Suprapubic skin (tissue), 4 donors: Measurements from ENCODE around the gene FARS2. TPM values are rescaled to one million over a fixed set of nuclear protein-coding genes. Genes with fewer than 3 reads are reported as not detected.

Source experiments
- DNase-seq, 2 donors: peaks; one replicate each; pipeline ENCODE4 v3.0.0-alpha.2; 2019; ENCODE audit warnings: low spot score in 2 of 2
- H3K27ac ChIP-seq: fragments of 200-600 bp; sonication (generic); one replicate; pipeline ENCODE4 v1.5.1; 2019
- H3K27me3 ChIP-seq: fragments of 200-600 bp; sonication (generic); one replicate; pipeline ENCODE4 v1.5.1; 2019
- H3K36me3 ChIP-seq: fragments of 200-600 bp; sonication (generic); one replicate; pipeline ENCODE4 v1.5.1; 2019
- H3K4me1 ChIP-seq: fragments of 200-600 bp; sonication (generic); one replicate; pipeline ENCODE4 v1.5.1; 2019
- H3K4me3 ChIP-seq: fragments of 200-600 bp; sonication (generic); one replicate; pipeline ENCODE4 v1.5.1; 2019; ENCODE audit warnings: mild to moderate bottlenecking
- H3K9me3 ChIP-seq: fragments of 200-600 bp; sonication (generic); one replicate; pipeline ENCODE4 v1.5.1; 2019
- CTCF ChIP-seq, 2 donors: fragments of 200-600 bp in 1 of 2; fragments of 450-650 bp in 1 of 2; sonication (generic) in 1 of 2; IDR thresholded peaks; one replicate each; pipeline ENCODE4 v1.5.1; 2016 to 2019; ENCODE audit warnings: antibody characterized with exemption in 2 of 2, mild to moderate bottlenecking in 1 of 2, moderate library complexity in 1 of 2
- EP300 ChIP-seq: sonication (generic); formaldehyde crosslinking; IDR thresholded peaks from one replicate; pipeline ENCODE4 v1.6.1; 2017; ENCODE audit warnings: antibody characterized with exemption
- POLR2A ChIP-seq, 2 donors: fragments of 450-650 bp; IDR thresholded peaks; one replicate each; pipeline ENCODE4 v1.6.1; 2017; ENCODE audit warnings: antibody characterized with exemption in 2 of 2, mild to moderate bottlenecking in 2 of 2, moderate library complexity in 2 of 2
- POLR2AphosphoS5 ChIP-seq, 3 donors: sonication (generic); formaldehyde crosslinking; IDR thresholded peaks; one replicate each; pipeline ENCODE4 v1.6.1; 2017; ENCODE audit warnings: antibody characterized with exemption in 3 of 3
- WGBS: methylation state at CpG from one replicate; pipeline ENCODE4 v1.1.5; 2018; 5-methylcytosine and 5-hydroxymethylcytosine counted together
- total RNA-seq, 4 donors: library from RNA; depleted of rRNA; stranded (reverse); fragments of >200 nt; gene quantifications; one replicate each; pipeline ENCODE4 v1.1.0, GENCODE V29; 2016

Gene FARS2
- total RNA-seq, 4 donors from 2014 or later = 15.0 to 22.4 (median 20.1) TPM

- Histone ChIP-seq H3K36me3 (no peaks in the 10 kb centered on the region), H3K27ac (no peak overlapping the region), H3K4me3 (no peak overlapping the region), H3K27me3 (no peaks in the 10 kb centered on the region), H3K9me3 (no peaks in the 10 kb centered on the region), H3K4me1 (peaks cover 13% of the 10 kb centered on the region)
- 92% methylated on average over 6 of the region's 6 CpGs for WGBS
- DNase-seq = no peak
- no peak for TF ChIP-seq POLR2A (IDR thresholded peaks at IDR 0.05)
- TF ChIP-seq CTCF (IDR thresholded peaks at IDR 0.05) = no peak
- TF ChIP-seq POLR2AphosphoS5 (IDR thresholded peaks at IDR 0.05) = no peak
- TF ChIP-seq EP300 = no peak
Measured at GRCh38 chr6:5285081-5285480, 23.8 kb downstream of the FARS2 start.

GRCh38 chr6:5285526-5285925 lies 24.2 kb downstream of the FARS2 start:
- no peak for DNase-seq
- no peaks in the 10 kb centered on the region for H3K27me3 ChIP-seq
- no peak overlapping the region for H3K4me3 ChIP-seq
- H3K36me3 ChIP-seq = no peaks in the 10 kb centered on the region
- no peak for TF ChIP-seq POLR2A (IDR thresholded peaks at IDR 0.05)
- TF ChIP-seq CTCF (IDR thresholded peaks at IDR 0.05) = no peak
- TF ChIP-seq EP300 = no peak
- no peak for TF ChIP-seq POLR2AphosphoS5 (IDR thresholded peaks at IDR 0.05)
- WGBS = 89% methylated on average over 5 of the region's 5 CpGs
- peaks cover 13% of the 10 kb centered on the region for H3K4me1 ChIP-seq
- no peaks in the 10 kb centered on the region for H3K9me3 ChIP-seq
- no peak overlapping the region for H3K27ac ChIP-seq

- WGBS = 80% methylated on average over 7 of the region's 7 CpGs
- no peaks in the 10 kb centered on the region for H3K9me3 ChIP-seq
- H3K27ac ChIP-seq = peak overlapping the region; percentile 39
- H3K4me3 ChIP-seq = no peak overlapping the region
- TF ChIP-seq EP300 (no peak), CTCF (IDR thresholded peaks at IDR 0.05) (no peak), POLR2AphosphoS5 (IDR thresholded peaks at IDR 0.05) (no peak), POLR2A (IDR thresholded peaks at IDR 0.05) (no peak)
- H3K27me3 ChIP-seq = no peaks in the 10 kb centered on the region
- DNase-seq = no peak
- peaks cover 13% of the 10 kb centered on the region for H3K4me1 ChIP-seq
- H3K36me3 ChIP-seq = no peaks in the 10 kb centered on the region
Measured at GRCh38 chr6:5286780-5287179, 25.5 kb downstream of the FARS2 start.

- Histone ChIP-seq H3K4me1 (peaks cover 13% of the 10 kb centered on the region), H3K9me3 (no peaks in the 10 kb centered on the region)
Measured at GRCh38 chr6:5287205-5287965, 26.1 kb downstream of the FARS2 start.

More at GRCh38 chr6:5287205-5287965, 26.1 kb downstream of the FARS2 start:
- H3K27ac ChIP-seq = peak overlapping the region; percentile 39
- WGBS = 63% methylated on average over 12 of the region's 12 CpGs
- DNase-seq = no peak
- H3K4me3 ChIP-seq = no peak overlapping the region
- H3K27me3 ChIP-seq = no peaks in the 10 kb centered on the region
- H3K36me3 ChIP-seq = no peaks in the 10 kb centered on the region
- TF ChIP-seq POLR2A (IDR thresholded peaks at IDR 0.05) (no peak), POLR2AphosphoS5 (IDR thresholded peaks at IDR 0.05) (no peak), EP300 (no peak), CTCF (IDR thresholded peaks at IDR 0.05) (no peak)
